GM12878 (cell line): Measurements from ENCODE around the gene MAZ. TPM values are rescaled to one million over a fixed set of nuclear protein-coding genes. Genes with fewer than 3 reads are reported as not detected.

ENCODE experiments used
- ELK1 ChIP-seq: IDR thresholded peaks from 2 replicates; pipeline ENCODE4 v1.6.1; 2012; ENCODE audit warnings: low read depth, low read length, improper control_type of control experiment
- ESRRA ChIP-seq: IDR thresholded peaks from 2 replicates; pipeline ENCODE4 v1.6.1; 2012; ENCODE audit warnings: mild to moderate bottlenecking, low read length, improper control_type of control experiment
- HDAC2 ChIP-seq: fragments of 200-600 bp; sonication (generic); IDR thresholded peaks from 2 replicates; pipeline ENCODE4 v1.6.1; 2017
- NR2F1 ChIP-seq: fragments of 450-650 bp; conservative IDR thresholded peaks from 2 replicates; pipeline ENCODE4 v1.6.1; 2017; ENCODE audit warnings: mild to moderate bottlenecking
- PKNOX1 ChIP-seq: fragments of 450-650 bp; IDR thresholded peaks from 2 replicates; pipeline ENCODE4 v1.6.1; 2016; ENCODE audit warnings: mild to moderate bottlenecking
- POLR2A ChIP-seq: IDR thresholded peaks from 2 replicates; pipeline ENCODE4 v1.6.1; 2011; ENCODE audit warnings: low read depth, mild to moderate bottlenecking, low read length
- SMAD1 ChIP-seq: fragments of 450-650 bp; IDR thresholded peaks from 2 replicates; pipeline ENCODE4 v1.6.1; 2018; ENCODE audit warnings: mild to moderate bottlenecking, low read depth; ENCODE audit not compliant: partially characterized antibody
- USF2 ChIP-seq: IDR thresholded peaks from 2 replicates; pipeline ENCODE4 v1.6.1; 2011; ENCODE audit warnings: low read depth, low read length, improper control_type of control experiment, borderline replicate concordance
- ZZZ3 ChIP-seq: IDR thresholded peaks from 2 replicates; pipeline ENCODE4 v1.6.1; 2011; ENCODE audit warnings: low read depth; ENCODE audit not compliant: control insufficient read depth, insufficient read length
- polyA plus RNA-seq, 11 experiments: library from polyadenylated mRNA; depleted of rRNA in 4 of 11; unstranded in 6 of 11; stranded (reverse) in 5 of 11; fragments of >200 nt; fragmentation: Nextera tagmentation in 4 of 11; fragmentation: Illumina TruSeq in 1 of 11; extraction: Ambion mirVana in 4 of 11; extraction: Trizol in 1 of 11; gene quantifications; 1 replicate in 1 of 11; 2 replicates in 10 of 11; pipeline versions ENCODE4 v1.2.1 to v1.2.3, GENCODE V29; 2011 to 2016; ENCODE audit warnings: inconsistent platforms in 2 of 11, missing spikeins in 2 of 11, low read depth in 1 of 11
- total RNA-seq, 4 experiments: library from RNA; depleted of rRNA in 3 of 4; stranded (reverse); fragments of >200 nt in 3 of 4; fragmentation: Illumina TruSeq in 1 of 4; extraction: Trizol in 1 of 4; gene quantifications; 2 replicates each; pipeline versions ENCODE4 v1.2.1 to v1.2.3, GENCODE V29; 2013 to 2021
- TF ChIP-seq, protein P1 (sequence below): IDR thresholded peaks from 2 replicates; pipeline ENCODE4 v1.6.1; 2011; ENCODE audit warnings: borderline replicate concordance, low read depth, mild to moderate bottlenecking, moderate library complexity, mixed read lengths, low read length; ENCODE audit not compliant: insufficient read depth; ENCODE audit errors: extremely low read length

Gene MAZ
- total and polyA plus RNA-seq, 10 of the 15 experiments (the other 5 are each of a cell fraction or from before 2014, with no cell fraction given) = 23.9 to 309 (median 116) TPM

- TF ChIP-seq PKNOX1 (peak; percentile 41), USF2 (peak; percentile 22), ELK1 (peak; percentile 57), ESRRA (no peak), HDAC2 (0 out of 2 replicates have a peak, but pooled peaks have one; percentile 47), NR2F1 (0 out of 2 replicates have a peak, but pooled peaks have one; percentile 36), SMAD1 (no peak), POLR2A (peak; percentile 95), ZZZ3 (no peak)
- TF ChIP-seq, protein P1, sequence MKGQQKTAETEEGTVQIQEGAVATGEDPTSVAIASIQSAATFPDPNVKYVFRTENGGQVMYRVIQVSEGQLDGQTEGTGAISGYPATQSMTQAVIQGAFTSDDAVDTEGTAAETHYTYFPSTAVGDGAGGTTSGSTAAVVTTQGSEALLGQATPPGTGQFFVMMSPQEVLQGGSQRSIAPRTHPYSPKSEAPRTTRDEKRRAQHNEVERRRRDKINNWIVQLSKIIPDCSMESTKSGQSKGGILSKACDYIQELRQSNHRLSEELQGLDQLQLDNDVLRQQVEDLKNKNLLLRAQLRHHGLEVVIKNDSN = peak; percentile 63
Observed at GRCh38 chr16:29805232-29806098, 864 bp upstream of the MAZ start (continued).
